PFSK-1 (cell line): ENCODE results near the gene SPATA31D3.

Experiments used
- FOXP2 ChIP-seq: optimal IDR thresholded peaks from 2 replicates; pipeline ENCODE3; 2011; ENCODE audit warnings: borderline replicate concordance, control low read depth, inconsistent platforms; ENCODE audit not compliant: insufficient read depth; ENCODE audit errors: extremely low read length, extremely low read depth
- POLR2AphosphoS5 ChIP-seq: IDR thresholded peaks from 2 replicates; pipeline ENCODE4 v1.6.1; 2012; ENCODE audit warnings: low read depth, mild to moderate bottlenecking, control low read depth, low read length, moderate library complexity
- SIN3A ChIP-seq: IDR thresholded peaks from 2 replicates; pipeline ENCODE4 v1.6.1; 2012; ENCODE audit warnings: mild to moderate bottlenecking, low read length, moderate library complexity, borderline replicate concordance; ENCODE audit not compliant: insufficient read depth
- TAF1 ChIP-seq: IDR thresholded peaks from 2 replicates; pipeline ENCODE4 v1.6.1; 2012; ENCODE audit warnings: low read length, control low read depth, borderline replicate concordance; ENCODE audit not compliant: insufficient read depth

DNA sequence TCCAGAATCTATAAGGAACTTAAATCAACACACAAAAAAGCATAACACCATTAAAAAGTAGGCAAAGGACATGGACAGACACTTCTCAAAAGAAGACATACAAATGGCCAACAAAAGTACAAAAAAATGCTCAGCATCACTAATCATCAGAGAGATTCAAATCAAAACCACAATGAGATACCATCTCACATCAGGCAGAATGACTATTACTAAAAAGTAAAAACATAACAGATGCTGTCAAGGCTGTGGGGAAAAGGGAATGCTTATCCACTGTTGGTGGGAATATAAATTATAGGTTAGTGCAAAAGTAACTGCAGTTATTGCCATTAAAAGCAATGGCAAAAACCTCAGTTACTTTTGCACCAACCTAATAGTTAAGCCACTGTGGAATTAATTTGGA, 47.2 kb upstream of the SPATA31D3 start:
- no peak for TF ChIP-seq TAF1
- no peak for TF ChIP-seq POLR2AphosphoS5
- TF ChIP-seq FOXP2, result no peak
- TF ChIP-seq SIN3A, result no peak
